ENCODE data around the gene GMPR.
A peak's percentile ranks its signal among the peaks of the same experiment; 100 is the strongest.
"Not testable (repeated sequence)": the region's sequence is repeated elsewhere in the genome, so short reads cannot be mapped to it uniquely, and the experiment has no call there.

Gene GMPR

GRCh38 chr6:16238057-16238962, at the start of gene GMPR:
Gene GMPR, plus strand, starts transcription at chr6:16238587. Its CDS starts 107 bp downstream, at chr6:16238694.
- DNase-seq: peak; percentile 74 to 83

DNA sequence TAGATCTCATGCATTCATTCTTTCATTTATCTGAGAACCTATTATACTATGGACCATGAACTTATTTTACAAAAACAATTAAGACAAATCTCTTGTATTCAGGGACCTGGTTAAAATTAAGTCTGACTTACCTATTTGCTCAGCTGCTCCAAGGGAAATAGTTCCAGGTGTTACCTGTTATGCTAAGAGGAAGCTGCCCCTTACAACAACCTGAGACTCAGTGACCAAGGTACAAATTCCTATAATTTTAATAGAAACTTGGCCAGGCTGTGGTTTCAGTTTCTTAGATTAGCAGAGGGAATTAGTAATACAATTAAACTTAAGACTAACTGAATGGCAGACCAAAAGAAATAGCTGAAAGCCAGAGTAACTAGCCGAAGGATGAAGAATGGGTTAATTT, 48.2 kb upstream of the GMPR start:
- DNase-seq: no peak

GRCh38 chr6:16196260-16196983, 42.0 kb upstream of the GMPR start:
- DNase-seq: no peak

DNA sequence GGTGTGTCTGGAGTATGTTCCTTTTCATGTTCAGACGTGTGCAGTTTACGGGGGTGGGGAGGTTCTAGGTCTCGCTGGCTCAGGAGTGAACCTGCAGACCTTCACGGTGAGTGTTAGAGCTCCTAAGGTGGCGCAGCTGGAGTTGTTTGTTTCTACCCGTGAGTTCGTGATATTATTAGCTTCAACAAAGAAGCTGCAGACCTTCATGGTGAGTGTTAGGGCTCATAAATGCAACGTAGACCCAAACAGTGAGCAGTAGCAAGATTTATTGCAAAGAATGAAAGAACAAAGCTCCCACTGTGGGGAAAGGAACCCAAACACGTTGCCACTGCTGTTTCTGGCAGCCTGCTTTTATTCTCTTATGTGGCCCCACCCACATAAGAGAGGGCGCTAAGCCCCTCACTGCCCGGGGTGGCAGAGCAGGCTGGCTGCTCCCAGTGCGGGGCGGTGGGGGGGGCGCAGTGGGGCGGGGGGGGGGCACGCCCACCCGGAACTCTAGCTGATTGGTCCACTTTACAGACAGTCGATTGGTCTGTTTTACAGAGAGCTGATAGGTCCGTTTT, 41.3 kb upstream of the GMPR start:
- no peak for DNase-seq

- DNase-seq: no peak
These were observed 40.2 kb upstream of the GMPR start for GRCh38 chr6:16198061-16198705.

DNA sequence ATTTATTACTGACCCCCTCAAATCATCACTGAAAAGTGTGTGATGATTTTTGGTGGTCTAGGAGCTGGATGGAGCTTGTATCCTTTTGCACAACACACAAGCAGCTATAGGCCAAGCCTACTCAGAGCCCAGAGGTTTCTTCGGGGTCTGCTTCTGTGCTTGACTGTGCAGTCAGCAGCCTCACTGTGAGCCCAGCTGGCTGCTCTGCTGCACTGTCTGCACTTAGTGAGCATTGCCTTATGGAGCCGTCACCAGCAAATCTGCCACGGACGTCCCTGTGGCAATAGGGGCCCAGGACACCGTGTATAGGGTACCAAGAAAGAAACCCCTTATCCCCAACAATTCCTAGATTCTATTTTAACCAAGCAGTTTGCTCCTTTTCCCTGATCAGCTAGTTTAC, 38.6 kb upstream of the GMPR start:
- no peak for DNase-seq

DNA sequence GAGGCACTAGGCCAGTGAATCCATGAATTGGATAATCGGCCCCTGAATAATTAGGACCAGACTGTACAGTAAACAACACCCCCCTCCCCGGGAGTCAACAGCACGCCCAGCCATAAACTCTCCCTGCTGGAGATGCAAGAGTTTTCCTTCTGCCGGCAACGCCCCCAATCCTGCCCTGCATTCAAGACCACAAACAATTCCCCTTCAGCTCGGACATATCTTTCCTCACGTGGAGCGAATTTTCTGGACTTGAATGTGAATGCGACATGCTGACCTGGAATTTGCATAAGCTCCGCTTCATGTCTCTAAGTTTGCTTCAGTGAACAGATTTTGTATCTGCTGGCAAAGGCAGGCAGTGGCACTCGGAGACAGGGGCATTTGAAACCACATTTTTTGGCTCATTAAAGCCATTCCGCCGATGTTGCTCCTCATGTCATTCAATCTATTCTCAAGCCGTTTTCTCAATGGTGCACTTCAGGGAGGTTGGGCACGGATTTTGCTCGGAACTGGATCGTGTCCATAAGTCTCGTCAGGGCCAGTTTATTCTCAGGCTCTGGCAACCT, 38.0 kb upstream of the GMPR start:
- no peak for DNase-seq

- DNase-seq: no peak
These were observed 36.7 kb upstream of the GMPR start for GRCh38 chr6:16201706-16202105.

GRCh38 chr6:16204653-16205376, 33.6 kb upstream of the GMPR start:
- no peak for DNase-seq

GRCh38 chr6:16205377-16206144, 32.8 kb upstream of the GMPR start:
- no peak for DNase-seq

DNA sequence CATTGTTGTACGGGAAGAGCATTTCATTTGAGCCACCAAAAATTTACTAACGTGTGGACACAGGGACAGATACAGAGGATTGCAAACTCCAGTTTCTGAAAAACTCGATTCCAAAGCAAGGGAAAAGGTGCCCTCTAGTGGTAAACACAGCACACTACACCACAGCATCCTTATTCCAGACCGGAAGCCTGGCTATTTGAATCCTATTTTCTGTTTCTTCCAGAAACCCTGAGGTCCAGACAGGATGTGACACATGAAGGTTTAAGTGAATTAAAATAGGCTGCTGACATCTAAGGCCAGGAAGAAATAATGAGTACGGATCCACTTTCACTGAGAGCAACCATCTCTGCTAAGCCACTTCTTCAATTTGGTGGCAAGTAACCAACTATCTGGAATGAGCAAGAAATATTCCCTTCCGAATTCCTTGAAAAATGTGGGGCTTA, 31.8 kb upstream of the GMPR start:
- peak; percentile 59 to 71 for DNase-seq

DNA sequence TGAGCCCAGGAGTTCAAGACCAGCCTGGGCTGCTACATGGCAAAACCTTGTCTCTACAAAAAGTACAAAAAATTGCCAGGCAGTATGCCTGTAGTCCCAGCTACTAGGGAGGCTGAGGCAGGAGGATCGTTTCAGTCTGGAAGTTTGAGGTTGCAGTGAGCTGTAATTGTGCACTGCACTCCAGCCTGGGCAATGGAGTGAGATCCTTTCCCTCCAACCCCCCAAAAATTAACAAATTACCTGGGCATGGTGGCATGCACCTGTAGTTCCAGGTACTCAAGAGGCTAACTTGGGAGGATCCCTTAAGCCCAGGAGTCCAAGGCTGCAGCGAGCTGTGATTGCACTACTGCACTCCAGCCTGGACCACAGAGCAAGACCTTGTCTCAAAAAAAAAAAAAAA, 29.4 kb upstream of the GMPR start:
- no peak for DNase-seq

GRCh38 chr6:16209539-16209938, 28.8 kb upstream of the GMPR start:
- no peak for DNase-seq

GRCh38 chr6:16212276-16212675, 26.1 kb upstream of the GMPR start:
- no peak for DNase-seq

- DNase-seq: no peak
These were observed 21.8 kb upstream of the GMPR start for GRCh38 chr6:16216501-16217155.

DNA sequence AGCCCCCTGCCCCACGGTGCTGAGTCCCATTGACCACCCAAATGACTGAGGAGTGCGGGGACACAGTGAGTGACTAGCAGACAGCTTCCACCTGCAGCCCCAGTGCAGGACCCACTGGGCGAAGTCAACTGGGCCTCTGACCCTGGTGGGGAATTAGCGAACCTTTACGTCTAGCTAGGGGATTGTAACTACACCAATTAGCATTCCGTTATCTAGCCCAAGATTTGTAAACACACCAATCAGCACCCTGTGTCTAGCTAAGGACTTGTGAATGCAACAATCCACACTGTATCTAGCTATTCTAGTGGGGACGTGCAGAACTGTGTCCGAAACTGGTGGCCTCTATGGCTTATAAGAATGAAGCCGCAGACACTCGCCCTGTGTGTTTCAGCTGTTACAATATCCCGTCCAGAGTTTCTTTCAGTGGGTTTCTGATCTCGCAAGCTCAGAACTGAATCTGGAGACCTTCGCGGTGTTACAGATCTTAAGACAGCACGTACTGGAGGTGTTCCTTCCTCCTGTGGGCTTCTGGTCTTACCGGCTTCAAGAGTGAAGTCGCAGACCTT, 21.1 kb upstream of the GMPR start:
- DNase-seq: no peak

DNA sequence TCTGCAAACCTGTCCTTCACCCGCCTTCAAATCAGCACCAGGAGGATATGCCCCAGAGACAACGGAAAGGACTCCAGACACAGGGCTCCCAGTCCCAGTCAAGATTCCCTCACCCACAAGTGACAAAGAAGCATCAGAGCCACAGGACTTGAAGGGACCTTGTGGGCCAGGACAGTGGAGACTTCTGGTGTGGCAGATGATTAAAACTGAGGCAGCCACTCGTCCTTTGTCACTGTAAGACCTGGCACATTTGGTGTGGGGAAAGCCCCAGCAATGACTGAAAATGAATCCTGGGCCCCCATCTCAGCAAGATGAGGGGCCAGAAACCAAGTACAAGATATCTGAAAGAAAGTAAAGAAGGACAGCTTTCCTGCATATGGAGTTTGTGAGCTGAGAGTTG, 15.6 kb upstream of the GMPR start:
- no peak for DNase-seq

DNA sequence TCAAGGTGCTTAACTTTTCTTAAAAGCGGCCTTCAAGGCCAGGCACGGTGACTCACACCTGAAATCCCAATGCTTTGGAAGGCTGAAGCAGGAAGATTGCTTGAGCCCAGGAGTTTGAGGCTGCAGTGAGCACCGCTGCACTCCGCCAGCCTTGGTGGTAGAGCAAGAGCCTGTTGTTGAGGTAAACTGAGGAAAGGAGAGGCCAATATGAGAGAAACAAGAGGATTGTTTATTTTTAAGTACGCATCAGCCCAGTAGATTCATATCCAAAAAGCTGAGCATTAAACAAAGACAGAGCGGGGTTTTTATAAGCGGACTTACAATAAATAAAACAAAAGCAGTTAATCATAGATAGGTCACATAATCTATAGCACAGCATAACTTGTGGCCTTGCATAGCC, 15.0 kb upstream of the GMPR start:
- no peak for DNase-seq

- DNase-seq: no peak
These were observed 14.0 kb upstream of the GMPR start for GRCh38 chr6:16224409-16224808.

GRCh38 chr6:16225062-16225731, 13.2 kb upstream of the GMPR start:
- not testable (repeated sequence) for DNase-seq
